IMR-90 (cell line): ENCODE results near the gene LDLRAD4. TPM values are rescaled to one million over a fixed set of nuclear protein-coding genes. Genes with fewer than 3 reads are reported as not detected.

Experiments
- ATAC-seq: fragments of 200-7000 bp; cut with Tn5 transposase; 2 replicates; pipeline ENCODE4 v1.9.1; 2020; ENCODE audit warnings: low read depth, mild to moderate bottlenecking, moderate library complexity
- BruUV-seq: library from RNA; stranded (reverse); fragments of 400-500 nt; replicated peaks from 2 replicates; lab custom pipeline; 2021; lab: Mats Ljungman, UMichigan
- CTCF ChIA-PET: fragments of 300-600 bp; formaldehyde crosslinking; extraction: SDS; loops from one replicate; lab custom pipeline; 2021; ENCODE audit warnings: antibody characterized with exemption; lab: Yijun Ruan, JAX
- POLR2A ChIA-PET: fragments of 300-600 bp; sonication (Branson Sonifier 250); formaldehyde crosslinking; loops from one replicate; lab custom pipeline; 2022; ENCODE audit warnings: antibody characterized with exemption; ENCODE audit not compliant: unreplicated experiment; lab: Charles Lee
- DNase-seq: peaks from one replicate; pipeline ENCODE4 v3.0.0; 2013
- H2AFZ ChIP-seq: replicated peaks from 2 replicates; pipeline ENCODE3; 2013; ENCODE audit warnings: low read length, mild to moderate bottlenecking; ENCODE audit not compliant: poor library complexity
- H2AK5ac ChIP-seq: 2 replicates; pipeline ENCODE4 v1.6.1; 2013; ENCODE audit warnings: low read depth, low read length, inconsistent platforms
- H2AK9ac ChIP-seq: replicated peaks from 2 replicates; pipeline ENCODE3; 2013; ENCODE audit warnings: mild to moderate bottlenecking, low read depth, low read length, moderate library complexity; ENCODE audit not compliant: poor library complexity
- H2BK120ac ChIP-seq: 2 replicates; pipeline ENCODE4 v1.6.1; 2013; ENCODE audit warnings: low read depth, low read length, inconsistent platforms
- H2BK15ac ChIP-seq: 3 replicates; pipeline ENCODE4 v1.6.1; 2013; ENCODE audit warnings: low read depth, low read length, inconsistent platforms
- H2BK20ac ChIP-seq: 2 replicates; pipeline ENCODE4 v1.6.1; 2013; ENCODE audit warnings: low read depth, mild to moderate bottlenecking, inconsistent platforms, low read length, moderate library complexity
- H2BK5ac ChIP-seq: 2 replicates; pipeline ENCODE4 v1.6.1; 2013; ENCODE audit warnings: mild to moderate bottlenecking, low read depth, low read length, inconsistent platforms; ENCODE audit not compliant: poor library complexity, severe bottlenecking
- H3K14ac ChIP-seq: replicated peaks from 2 replicates; pipeline ENCODE4 v1.6.1; 2013; ENCODE audit warnings: low read depth, low read length, inconsistent platforms
- H3K18ac ChIP-seq: 2 replicates; pipeline ENCODE4 v1.6.1; 2013; ENCODE audit warnings: low read depth, low read length, control low read depth
- H3K23ac ChIP-seq: 2 replicates; pipeline ENCODE4 v1.6.1; 2013; ENCODE audit warnings: low read depth, low read length, inconsistent platforms
- H3K27ac ChIP-seq: 2 replicates; pipeline ENCODE4 v1.5.1; 2013; ENCODE audit warnings: mild to moderate bottlenecking, control low read depth, low read length; ENCODE audit not compliant: insufficient read depth
- H3K27me3 ChIP-seq: 2 replicates; pipeline ENCODE4 v1.6.1; 2013; ENCODE audit warnings: low read length; ENCODE audit not compliant: control insufficient read depth, insufficient read depth
- H3K36me3 ChIP-seq: 2 replicates; pipeline ENCODE4 v1.6.1; 2013; ENCODE audit warnings: low read length, mixed read lengths; ENCODE audit not compliant: control insufficient read depth, insufficient read depth
- H3K4ac ChIP-seq: 2 replicates; pipeline ENCODE4 v1.6.1; 2013; ENCODE audit warnings: low read depth, low read length, inconsistent platforms
- H3K4me1 ChIP-seq: 2 replicates; pipeline ENCODE4 v1.6.1; 2013; ENCODE audit warnings: low read length, mixed read lengths; ENCODE audit not compliant: control insufficient read depth, insufficient read depth
- H3K4me2 ChIP-seq: 2 replicates; pipeline ENCODE4 v1.6.1; 2013; ENCODE audit warnings: low read depth, mild to moderate bottlenecking, control low read depth, low read length, moderate library complexity
- H3K4me3 ChIP-seq: 2 replicates; pipeline ENCODE4 v1.5.1; 2013; ENCODE audit warnings: low read depth, mild to moderate bottlenecking, control low read depth, low read length, moderate library complexity; ENCODE audit not compliant: insufficient read depth
- H3K56ac ChIP-seq: 2 replicates; pipeline ENCODE4 v1.6.1; 2013; ENCODE audit warnings: low read length, inconsistent platforms; ENCODE audit not compliant: insufficient read depth; ENCODE audit errors: extremely low read depth
- H3K79me1 ChIP-seq, 2 experiments: 2 replicates each; pipeline ENCODE4 v1.6.1; 2013; ENCODE audit warnings: low read length in 2 of 2, inconsistent platforms in 1 of 2, low read depth in 1 of 2
- H3K9ac ChIP-seq: 2 replicates; pipeline ENCODE4 v1.6.1; 2013; ENCODE audit warnings: low read depth, low read length, control low read depth
- H3K9me1 ChIP-seq: 2 replicates; pipeline ENCODE4 v1.6.1; 2013; ENCODE audit warnings: low read length, inconsistent platforms; ENCODE audit not compliant: insufficient read depth
- H3K9me3 ChIP-seq: 2 replicates; pipeline ENCODE4 v1.6.1; 2013; ENCODE audit warnings: low read length; ENCODE audit not compliant: control insufficient read depth, insufficient read depth
- H4K20me1 ChIP-seq: 2 replicates; pipeline ENCODE4 v1.6.1; 2013; ENCODE audit warnings: low read length, inconsistent platforms; ENCODE audit not compliant: insufficient read depth
- H4K5ac ChIP-seq: 2 replicates; pipeline ENCODE4 v1.6.1; 2013; ENCODE audit warnings: mild to moderate bottlenecking, low read depth, low read length, control low read depth
- H4K8ac ChIP-seq, 2 experiments: 2 replicates each; pipeline ENCODE4 v1.6.1; 2013; ENCODE audit warnings: low read depth in 2 of 2, low read length in 2 of 2, control low read depth in 1 of 2, inconsistent platforms in 1 of 2
- H4K91ac ChIP-seq: 2 replicates; pipeline ENCODE4 v1.6.1; 2013; ENCODE audit warnings: low read depth, low read length, inconsistent platforms; ENCODE audit not compliant: insufficient read depth
- CHD1 ChIP-seq: IDR thresholded peaks from 2 replicates; pipeline ENCODE4 v1.6.1; 2012; ENCODE audit warnings: low read depth, low read length, improper control_type of control experiment
- CTCF ChIP-seq: conservative IDR thresholded peaks from 2 replicates; pipeline ENCODE4 v1.5.1; 2012; ENCODE audit warnings: mild to moderate bottlenecking, low read depth, low read length, improper control_type of control experiment
- FOS ChIP-seq: fragments of 150-350 bp; IDR thresholded peaks from 2 replicates; pipeline ENCODE4 v1.6.1; 2016; ENCODE audit warnings: low read depth, low read length
- MXI1 ChIP-seq: IDR thresholded peaks from 2 replicates; pipeline ENCODE4 v1.6.1; 2012; ENCODE audit warnings: low read depth, mild to moderate bottlenecking, low read length, moderate library complexity, borderline replicate concordance
- POLR2A ChIP-seq: IDR thresholded peaks from 2 replicates; pipeline ENCODE4 v1.6.1; 2012; ENCODE audit warnings: mild to moderate bottlenecking, low read depth, low read length
- RCOR1 ChIP-seq: IDR thresholded peaks from 2 replicates; pipeline ENCODE4 v1.6.1; 2012; ENCODE audit warnings: mild to moderate bottlenecking, low read length, improper control_type of control experiment; ENCODE audit not compliant: insufficient replicate concordance
- WGBS, 2 experiments: methylation state at CpG; one replicate each; pipeline versions ENCODE4 v1.1.5 to v1.1.7; 2013; ENCODE audit warnings: missing lambda C conversion rate in 2 of 2; ENCODE audit not compliant: insufficient read length in 1 of 2; ENCODE audit errors: extremely low coverage in 2 of 2; 5-methylcytosine and 5-hydroxymethylcytosine counted together
- dilution Hi-C: fragments of 300-500 bp; cut with HindIII; formaldehyde crosslinking; loops from one replicate; pipeline ENCODE4 v1.14.3; 2018; ENCODE audit warnings: low sequenced_read_pairs; ENCODE audit not compliant: unreplicated experiment
- in situ Hi-C: fragments of 300-500 bp; cut with MboI; formaldehyde crosslinking; loops from 3 replicates; pipeline ENCODE4 v1.14.3; 2019; ENCODE audit warnings: low sequenced_read_pairs, inconsistent platforms, mixed read lengths
- intact Hi-C: fragments of 100-400 bp; cut with micrococcal nuclease; formaldehyde crosslinking; loops from 2 replicates; pipeline ENCODE4 v1.10.0; 2022
- polyA plus RNA-seq, 3 experiments: library from polyadenylated mRNA; depleted of rRNA; stranded (reverse); fragments of >200 nt; gene quantifications; 2 replicates each; pipeline ENCODE4 v1.2.3, GENCODE V29; 2012; ENCODE audit warnings: low replicate concordance in 1 of 3
- total RNA-seq: library from RNA; depleted of rRNA; stranded (reverse); fragments of >200 nt; gene quantifications from 2 replicates; pipeline ENCODE4 v1.2.3, GENCODE V29; 2012

Gene LDLRAD4
- total and polyA plus RNA-seq, 2 of the 4 experiments (the other 2 are of a cell fraction), result not detected

GRCh38 chr18:13241893-13242175 lies 23.3 kb downstream of the LDLRAD4 start:
- dilution Hi-C loops, result no loop called here
- Histone ChIP-seq H3K23ac (no peak overlapping the region), H3K4ac (no peak overlapping the region), H3K9me3 (no peaks in the 10 kb centered on the region), H2BK120ac (no peak overlapping the region), H4K8ac (no peak overlapping the region), H3K27ac (no peak overlapping the region), H3K9ac (no peak overlapping the region), H3K14ac (no peak overlapping the region), H3K36me3 (no peaks in the 10 kb centered on the region), H2BK5ac (no peak overlapping the region), H3K4me1 (no peaks in the 10 kb centered on the region), H2AFZ (no peak overlapping the region), H2AK9ac (no peak overlapping the region), H4K20me1 (no peaks in the 10 kb centered on the region), H3K4me3 (no peak overlapping the region), H3K18ac (no peak overlapping the region), H2BK15ac (no peak overlapping the region), H2BK20ac (no peak overlapping the region), H3K79me1 (no peaks in the 10 kb centered on the region), H3K4me2 (no peak overlapping the region), H3K9me1 (no peaks in the 10 kb centered on the region; the same call in 1 of the 2 replicates), H4K91ac (no peak overlapping the region), H4K5ac (no peak overlapping the region), H2AK5ac (no peak overlapping the region), H3K56ac (no peak overlapping the region), H3K27me3 (peaks cover under 1% of the 10 kb centered on the region)
- POLR2A ChIA-PET, result no interaction called here
- no peak for DNase-seq
- intact Hi-C loops, result no loop called here
- no TSS peak for BruUV-seq
- no peak for TF ChIP-seq CTCF
- no peak for TF ChIP-seq RCOR1
- no peak for TF ChIP-seq CHD1
- TF ChIP-seq FOS, result no peak
- no peak for TF ChIP-seq POLR2A
- TF ChIP-seq MXI1, result no peak
- CTCF ChIA-PET, result no interaction called here
- ATAC-seq, result no peak
- WGBS, 2 experiments, result no CpG with 5 or more reads among the region's 13 CpGs
- in situ Hi-C loops, result no loop called here
